ENCODE results near the gene ZNF341.

Gene ZNF341

GRCh38 chr20:33702861-33703260 is 28.9 kb upstream of the ZNF341 start:
- DNase-seq: no peak

- no peak for DNase-seq
Observed at GRCh38 chr20:33703498-33704137, 28.2 kb upstream of the ZNF341 start.

GRCh38 chr20:33704197-33704924 is 27.4 kb upstream of the ZNF341 start:
- no peak for DNase-seq

- DNase-seq: no peak
Observed at GRCh38 chr20:33707668-33708067, 24.1 kb upstream of the ZNF341 start.

GRCh38 chr20:33709398-33709797 is 22.4 kb upstream of the ZNF341 start:
- no peak for DNase-seq

GRCh38 chr20:33709905-33710541 is 21.8 kb upstream of the ZNF341 start:
- DNase-seq: no peak

- DNase-seq: no peak
Observed at GRCh38 chr20:33710681-33711445, 20.9 kb upstream of the ZNF341 start.

GRCh38 chr20:33711446-33711738 is 20.4 kb upstream of the ZNF341 start:
- no peak for DNase-seq

GRCh38 chr20:33713865-33714367 is 17.9 kb upstream of the ZNF341 start:
- DNase-seq: no peak

GRCh38 chr20:33716498-33716897 is 15.3 kb upstream of the ZNF341 start:
- no peak for DNase-seq

- no peak for DNase-seq
Observed at GRCh38 chr20:33719277-33719988, 12.4 kb upstream of the ZNF341 start.

- DNase-seq: peak; percentile 84
Observed at GRCh38 chr20:33719989-33720709, 11.6 kb upstream of the ZNF341 start, which contains the start of gene PXMP4. Gene PXMP4, minus strand, starts transcription at chr20:33720310. Its CDS starts 103 bp downstream, at chr20:33720207.

GRCh38 chr20:33721391-33722140 is 10.2 kb upstream of the ZNF341 start:
- no peak for DNase-seq

- DNase-seq: no peak
Observed at GRCh38 chr20:33724439-33725094, 7.2 kb upstream of the ZNF341 start.

GRCh38 chr20:33725607-33726264 is 6.1 kb upstream of the ZNF341 start:
- no peak for DNase-seq

GRCh38 chr20:33727115-33727479 is 4.7 kb upstream of the ZNF341 start:
- DNase-seq: no peak

GRCh38 chr20:33727806-33728205 is 4.0 kb upstream of the ZNF341 start:
- no peak for DNase-seq

GRCh38 chr20:33728463-33728862 is 3.3 kb upstream of the ZNF341 start:
- no peak for DNase-seq

- no peak for DNase-seq
Observed at GRCh38 chr20:33729101-33729500, 2.7 kb upstream of the ZNF341 start.

All from effector CD8-positive, alpha-beta T cell (primary cell).